Transverse colon (tissue), 4 donors: ENCODE data around the gene DGKE. TPM values are rescaled to one million over a fixed set of nuclear protein-coding genes. Genes with fewer than 3 reads are reported as not detected.

Experiments
- DNase-seq: peaks from one replicate; pipeline ENCODE4 v3.0.0-alpha.2; 2019
- H3K27ac ChIP-seq, 4 donors: fragments of 200-600 bp; sonication (generic); 2 replicates each; pipeline ENCODE4 v1.5.1; 2016 to 2018; ENCODE audit warnings: inconsistent platforms in 4 of 4
- H3K27me3 ChIP-seq: fragments of 200-600 bp; sonication (generic); 2 replicates; pipeline ENCODE4 v1.5.1; 2017; ENCODE audit warnings: inconsistent platforms
- H3K36me3 ChIP-seq, 4 donors: fragments of 200-600 bp; sonication (generic); 2 replicates each; pipeline ENCODE4 v1.5.1; 2017 to 2019; ENCODE audit warnings: inconsistent platforms in 4 of 4
- H3K4me1 ChIP-seq, 4 donors: fragments of 200-600 bp; sonication (generic); 2 replicates each; pipeline ENCODE4 v1.5.1; 2017 to 2020; ENCODE audit warnings: inconsistent platforms in 4 of 4
- H3K4me3 ChIP-seq, 4 donors: fragments of 200-600 bp; sonication (generic); 1 replicate in 1 of 4; 2 replicates in 3 of 4; pipeline versions ENCODE4 v1.5.1 to v1.6.1; 2017 to 2019; ENCODE audit warnings: inconsistent platforms in 4 of 4
- H3K9me3 ChIP-seq, 2 donors: fragments of 200-600 bp; sonication (generic); 2 replicates each; pipeline ENCODE4 v1.5.1; 2017 to 2019; ENCODE audit warnings: inconsistent platforms in 2 of 2
- EP300 ChIP-seq: sonication (generic); formaldehyde crosslinking; IDR thresholded peaks from one replicate; pipeline ENCODE4 v1.6.1; 2017; ENCODE audit warnings: antibody characterized with exemption, low read depth
- POLR2A ChIP-seq: fragments of 450-650 bp; IDR thresholded peaks from one replicate; pipeline ENCODE4 v1.6.1; 2016; ENCODE audit warnings: antibody characterized with exemption, mild to moderate bottlenecking, moderate library complexity
- POLR2AphosphoS5 ChIP-seq, 3 donors: sonication (generic); formaldehyde crosslinking; IDR thresholded peaks; one replicate each; pipeline ENCODE4 v1.6.1; 2016; ENCODE audit warnings: antibody characterized with exemption in 3 of 3
- WGBS, 2 donors: methylation state at CpG; one replicate each; pipeline ENCODE4 v1.1.5; 2018; ENCODE audit warnings: low coverage in 1 of 2; 5-methylcytosine and 5-hydroxymethylcytosine counted together
- in situ Hi-C, 4 donors: fragments of 200-750 bp; cut with MboI; loops; one replicate each; pipeline versions ENCODE4 v1.15.0 to v1.15.1; 2017; ENCODE audit warnings: low sequenced_read_pairs in 3 of 4, low pct_ligation_motif_present in 1 of 4, low pct_unique_long_range_greater_than_20kb in 1 of 4
- intact Hi-C: fragments of 100-400 bp; cut with DNase I; formaldehyde crosslinking; loops from one replicate; pipeline ENCODE4 v1.15.1; 2023; ENCODE audit warnings: low total_unique reads
- total RNA-seq, 4 donors: library from RNA; depleted of rRNA; stranded (reverse); fragments of >200 nt; gene quantifications; one replicate each; pipeline ENCODE4 v1.1.0, GENCODE V29; 2016
- TF ChIP-seq, protein P1 (sequence below), 5 experiments: fragments of 200-600 bp in 3 of 5; fragments of 450-650 bp in 2 of 5; sonication (generic) in 3 of 5; IDR thresholded peaks; 1 replicate in 2 of 5; 2 replicates in 3 of 5; pipeline ENCODE4 v1.5.1; 2016 to 2017; ENCODE audit warnings: antibody characterized with exemption in 5 of 5, inconsistent platforms in 3 of 5, mild to moderate bottlenecking in 2 of 5, moderate library complexity in 1 of 5

Gene DGKE
- total RNA-seq, result 10 to 100 TPM in 2 of 4 donors, 1 to 10 TPM in 2; 2.6 to 35.9 (median 11.4) TPM

DNA sequence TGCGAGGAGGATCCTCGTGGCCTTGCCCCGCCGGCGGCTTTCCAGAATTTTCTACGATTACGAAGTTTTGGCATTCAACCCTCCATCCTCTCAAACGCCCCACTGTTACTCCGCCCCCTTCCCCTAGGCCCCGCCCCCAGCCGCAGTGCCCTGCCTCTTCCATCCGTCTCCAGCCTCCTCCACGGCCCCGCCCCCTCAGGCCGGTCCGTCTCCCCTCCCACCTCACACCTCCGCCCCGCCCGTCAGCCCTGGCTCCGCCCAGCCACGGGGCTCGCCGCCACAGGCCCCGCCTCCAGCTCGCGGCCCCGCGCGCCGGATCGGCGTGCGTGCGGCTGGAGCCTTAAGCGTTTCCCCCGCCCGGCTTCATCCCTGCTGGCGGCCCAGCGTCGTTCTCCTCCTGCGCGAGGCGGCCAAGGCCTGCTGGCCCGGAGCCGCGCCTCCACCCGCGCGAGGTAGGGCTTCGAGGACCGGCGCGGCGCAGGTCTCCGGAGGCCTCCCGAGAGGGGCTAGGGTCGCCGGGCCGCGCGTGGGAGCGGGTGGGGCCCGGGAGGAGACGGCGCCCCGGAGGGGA lies at the start of gene DGKE, which contains the start of gene C17orf67:
TSS of gene DGKE (plus strand) at position 343 of the 571 bp plus-strand sequence. CDS start 645 bp downstream, outside the sequence.
TSS of gene C17orf67 (minus strand) at position 112 of the 571 bp plus-strand sequence. CDS start 18,110 bp downstream, outside the sequence.
- Histone ChIP-seq H3K4me1 (peaks cover 18 to 51% (median 31%) of the 10 kb centered on the region in 4 donors), H3K27me3 (no peaks in the 10 kb centered on the region), H3K4me3 (peak within 1 kb of the TSS; percentile 61 to 93 (median 75)), H3K9me3 (no peaks in the 10 kb centered on the region), H3K36me3 (no peaks in the 10 kb centered on the region), H3K27ac (peak within 1 kb of the TSS; percentile 91 to 94 (median 93))
- WGBS, 2 donors, result 2% methylated on average over 49 of the region's 66 CpGs; no CpG with 5 or more reads in 1 of the 2 donors
- intact Hi-C loops (no loop called here), in situ Hi-C loops (loop anchor here in 1 of 4 donors (25.0 kb wide), 1 partner anchor 278 kb away; no protein-coding TSS in a partner anchor)
- TF ChIP-seq, protein P1, sequence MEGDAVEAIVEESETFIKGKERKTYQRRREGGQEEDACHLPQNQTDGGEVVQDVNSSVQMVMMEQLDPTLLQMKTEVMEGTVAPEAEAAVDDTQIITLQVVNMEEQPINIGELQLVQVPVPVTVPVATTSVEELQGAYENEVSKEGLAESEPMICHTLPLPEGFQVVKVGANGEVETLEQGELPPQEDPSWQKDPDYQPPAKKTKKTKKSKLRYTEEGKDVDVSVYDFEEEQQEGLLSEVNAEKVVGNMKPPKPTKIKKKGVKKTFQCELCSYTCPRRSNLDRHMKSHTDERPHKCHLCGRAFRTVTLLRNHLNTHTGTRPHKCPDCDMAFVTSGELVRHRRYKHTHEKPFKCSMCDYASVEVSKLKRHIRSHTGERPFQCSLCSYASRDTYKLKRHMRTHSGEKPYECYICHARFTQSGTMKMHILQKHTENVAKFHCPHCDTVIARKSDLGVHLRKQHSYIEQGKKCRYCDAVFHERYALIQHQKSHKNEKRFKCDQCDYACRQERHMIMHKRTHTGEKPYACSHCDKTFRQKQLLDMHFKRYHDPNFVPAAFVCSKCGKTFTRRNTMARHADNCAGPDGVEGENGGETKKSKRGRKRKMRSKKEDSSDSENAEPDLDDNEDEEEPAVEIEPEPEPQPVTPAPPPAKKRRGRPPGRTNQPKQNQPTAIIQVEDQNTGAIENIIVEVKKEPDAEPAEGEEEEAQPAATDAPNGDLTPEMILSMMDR (IDR thresholded peaks at IDR 0.05), result no peak
- peak; percentile 66 to 86 (median 83) for TF ChIP-seq POLR2AphosphoS5 (IDR thresholded peaks at IDR 0.05)
- peak; percentile 55 for TF ChIP-seq POLR2A
- TF ChIP-seq EP300, result no peak
- DNase-seq, result peak; percentile 99

DNA sequence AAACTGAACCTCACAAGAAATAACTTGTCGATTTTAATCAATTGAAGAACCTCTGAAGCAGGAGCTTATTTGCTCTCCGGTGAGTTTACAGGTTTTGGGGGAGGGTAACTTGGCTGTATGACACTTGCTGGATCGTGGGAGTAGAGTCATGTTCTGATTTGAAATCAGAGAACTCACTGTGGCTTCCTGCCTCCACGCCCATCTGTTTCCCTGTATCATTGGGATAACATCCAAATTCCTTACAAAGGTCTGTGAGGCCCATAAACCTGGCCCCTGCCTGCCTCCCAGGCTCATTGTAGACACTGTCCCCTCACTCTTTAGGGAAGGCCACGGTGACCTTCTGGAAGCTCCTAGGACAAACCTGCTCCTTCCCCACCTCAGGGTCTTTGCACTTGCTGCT lies 48.5 kb upstream of the DGKE start:
- 52 to 66% methylated on average over 4 to 5 of the region's 5 CpGs for WGBS, 2 donors
- in situ Hi-C loops, result no loop called here
- intact Hi-C loops, result no loop called here
- Histone ChIP-seq H3K27ac (no peak overlapping the region), H3K4me1 (peaks cover 0 to 12% (median 1%) of the 10 kb centered on the region in 4 donors), H3K4me3 (no peak overlapping the region), H3K27me3 (peaks cover 15% of the 10 kb centered on the region), H3K9me3 (no peaks in the 10 kb centered on the region), H3K36me3 (no peaks in the 10 kb centered on the region)
- DNase-seq, result no peak
- TF ChIP-seq, protein P1 (IDR thresholded peaks at IDR 0.05), result no peak
- TF ChIP-seq POLR2AphosphoS5 (IDR thresholded peaks at IDR 0.05) (no peak), EP300 (no peak), POLR2A (no peak)

DNA sequence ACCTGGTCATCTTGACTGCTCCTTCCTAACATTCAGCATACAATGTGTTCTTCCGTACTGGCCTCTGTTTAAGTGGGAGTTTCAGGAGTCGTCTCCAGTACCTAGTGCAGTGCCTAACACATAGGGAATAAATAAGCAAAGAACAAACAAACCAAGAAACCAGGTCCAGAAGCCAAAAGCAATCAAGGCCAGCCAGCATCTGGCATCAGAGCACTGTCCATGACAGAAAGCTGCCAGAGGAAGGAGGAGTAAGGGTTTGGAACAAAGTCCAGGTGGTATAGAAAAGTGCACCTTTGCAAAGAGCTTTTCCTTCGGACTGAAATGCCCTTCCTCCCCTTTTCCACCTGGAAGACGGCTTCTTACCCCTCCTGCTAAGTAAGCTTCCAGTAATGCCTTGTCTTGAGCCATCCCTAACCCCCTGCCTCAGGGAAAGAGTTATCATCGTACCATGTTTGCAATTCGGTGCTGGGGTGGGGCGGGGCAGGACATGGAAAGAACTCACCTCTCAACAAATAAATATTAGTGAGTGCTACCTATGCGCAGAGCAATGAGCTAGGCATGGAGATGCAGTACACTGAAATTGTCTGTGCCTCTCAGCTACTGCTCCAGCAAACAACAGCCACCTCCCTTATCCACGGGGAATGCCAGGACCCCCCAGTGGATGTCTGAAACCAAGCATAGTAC lies 47.8 kb upstream of the DGKE start:
- peaks cover 8% of the 10 kb centered on the region for H3K27me3 ChIP-seq
- no peak overlapping the region for H3K27ac ChIP-seq
- peaks cover 0 to 9% (median 0%) of the 10 kb centered on the region in 4 donors for H3K4me1 ChIP-seq
- H3K9me3 ChIP-seq, result no peaks in the 10 kb centered on the region
- WGBS, 2 donors, result 64 to 73% methylated on average over 2 to 9 of the region's 9 CpGs
- no peak overlapping the region for H3K4me3 ChIP-seq
- intact Hi-C loops, result no loop called here
- no peaks in the 10 kb centered on the region for H3K36me3 ChIP-seq
- TF ChIP-seq POLR2A (no peak), POLR2AphosphoS5 (IDR thresholded peaks at IDR 0.05) (no peak), EP300 (no peak)
- TF ChIP-seq, protein P1 (IDR thresholded peaks at IDR 0.05), result no peak
- in situ Hi-C loops, result no loop called here
- no peak for DNase-seq

DNA sequence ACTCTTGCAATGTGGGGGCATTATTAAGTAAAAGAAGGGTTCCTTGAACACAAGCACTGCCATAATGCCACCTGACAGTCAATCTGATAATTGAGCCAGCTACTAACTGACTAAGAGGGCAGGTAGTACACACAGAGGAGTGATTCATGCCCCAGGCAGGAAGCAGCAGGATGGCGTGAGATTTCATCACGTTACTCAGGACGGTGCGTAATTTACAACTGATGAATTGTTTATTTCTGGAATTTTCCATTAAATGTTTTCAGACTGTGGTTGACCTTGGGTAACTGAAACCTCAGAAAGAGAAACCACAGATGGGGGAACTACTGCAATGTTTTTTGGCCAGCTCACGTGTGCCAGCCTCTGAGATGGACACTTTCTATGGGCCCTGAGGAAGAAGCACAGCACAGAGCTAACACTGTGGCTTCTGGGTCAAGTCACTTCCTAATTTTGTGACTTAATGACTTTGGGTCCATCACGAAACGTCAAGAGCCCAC lies 46.9 kb upstream of the DGKE start:
- in situ Hi-C loops (no loop called here), intact Hi-C loops (no loop called here)
- no peak for TF ChIP-seq EP300
- TF ChIP-seq, protein P1 (IDR thresholded peaks at IDR 0.05), result no peak
- no peak for TF ChIP-seq POLR2A
- TF ChIP-seq POLR2AphosphoS5 (IDR thresholded peaks at IDR 0.05), result no peak
- DNase-seq, result peak; percentile 25
- H3K27ac ChIP-seq, result no peak overlapping the region
- H3K36me3 ChIP-seq, result no peaks in the 10 kb centered on the region
- WGBS, 2 donors, result 49% methylated on average over 7 of the region's 7 CpGs; no CpG with 5 or more reads in 1 of the 2 donors
- peaks cover 0 to 9% (median 0%) of the 10 kb centered on the region in 4 donors for H3K4me1 ChIP-seq
- no peaks in the 10 kb centered on the region for H3K9me3 ChIP-seq
- H3K27me3 ChIP-seq, result no peaks in the 10 kb centered on the region
- H3K4me3 ChIP-seq, result no peak overlapping the region
